A549 (cell line): ENCODE measurements around the gene DENND2D. TPM values are rescaled to one million over a fixed set of nuclear protein-coding genes. Genes with fewer than 3 reads are reported as not detected.

ENCODE experiments used
- ATAC-seq, 2 experiments: fragments of 200-7000 bp in 1 of 2; fragments of >200 bp in 1 of 2; cut with Nextera tagmentation in 1 of 2; cut with Tn5 transposase in 1 of 2; 3 replicates each; pipeline versions ENCODE4 v1.8.0 to v1.9.1; 2018 to 2020; ENCODE audit warnings: mild to moderate bottlenecking in 1 of 2, moderate library complexity in 1 of 2
- CTCF ChIA-PET: fragments of 300-600 bp; sonication (Branson Sonifier 250); formaldehyde crosslinking; extraction: SDS; loops from one replicate; lab custom pipeline; 2021; ENCODE audit warnings: antibody characterized with exemption, inconsistent platforms; lab: Yijun Ruan, JAX
- POLR2A ChIA-PET: fragments of 350-600 bp; formaldehyde crosslinking; extraction: SDS; loops from one replicate; lab custom pipeline; 2021; ENCODE audit warnings: antibody characterized with exemption, inconsistent platforms; lab: Yijun Ruan, JAX
- DNase-seq, 2 experiments: peaks; one replicate each; pipeline versions ENCODE4 v3.0.0 to v3.0.0-alpha.2; 2011 to 2016; ENCODE audit warnings: low read depth in 1 of 2, low spot score in 1 of 2
- FAIRE-seq: peaks from 2 replicates; lab custom pipeline; 2011; peaks lifted over from hg19 to GRCh38; lab: Jason Lieb, UNC
- H3K27ac ChIP-seq, 2 experiments: fragments of >200 bp; sonication (Bioruptor Twin); formaldehyde crosslinking; 3 replicates each; pipeline ENCODE4 v1.5.1; 2016 to 2017
- H3K4me1 ChIP-seq: fragments of >200 bp; sonication (Bioruptor Twin); formaldehyde crosslinking; 3 replicates; pipeline ENCODE4 v1.6.1; 2016
- H3K4me2 ChIP-seq: fragments of >200 bp; sonication (Bioruptor Twin); formaldehyde crosslinking; 3 replicates; pipeline ENCODE4 v1.6.1; 2016
- H3K4me3 ChIP-seq: fragments of >200 bp; sonication (Bioruptor Twin); formaldehyde crosslinking; 3 replicates; pipeline ENCODE4 v1.5.1; 2016
- H3K9me3 ChIP-seq: fragments of >200 bp; sonication (Bioruptor Twin); formaldehyde crosslinking; 3 replicates; pipeline ENCODE4 v1.6.1; 2016
- CHD4 ChIP-seq: fragments of 200-600 bp; sonication (generic); IDR thresholded peaks from 2 replicates; pipeline ENCODE4 v1.6.1; 2016; ENCODE audit warnings: antibody characterized with exemption, mild to moderate bottlenecking, borderline replicate concordance
- E2F6 ChIP-seq: IDR thresholded peaks from 2 replicates; pipeline ENCODE4 v1.6.1; 2012; ENCODE audit warnings: low read depth, borderline replicate concordance
- FOSB ChIP-seq: fragments of 250-450 bp; sonication (Bioruptor Pico); IDR thresholded peaks from 2 replicates; pipeline ENCODE4 v1.5.0; 2020; ENCODE audit warnings: mild to moderate bottlenecking, moderate library complexity
- HOXB5 ChIP-seq: fragments of 250-450 bp; sonication (Bioruptor Pico); IDR thresholded peaks from 2 replicates; pipeline ENCODE4 v1.5.0; 2020; ENCODE audit warnings: mild to moderate bottlenecking, moderate library complexity
- JUNB ChIP-seq: fragments of >200 bp; sonication (Bioruptor Twin); formaldehyde crosslinking; IDR thresholded peaks from 2 replicates; pipeline ENCODE4 v1.6.1; 2016
- MYC ChIP-seq: IDR thresholded peaks from 2 replicates; pipeline ENCODE4 v1.6.1; 2012; ENCODE audit warnings: mild to moderate bottlenecking, inconsistent platforms, low read length, improper control_type of control experiment, borderline replicate concordance
- NPAS2 ChIP-seq: fragments of 250-450 bp; sonication (Bioruptor Pico); IDR thresholded peaks from 2 replicates; pipeline ENCODE4 v1.8.0; 2022; ENCODE audit warnings: mild to moderate bottlenecking, moderate library complexity, borderline replicate concordance
- NR3C1 ChIP-seq: fragments of >200 bp; sonication (Bioruptor Twin); formaldehyde crosslinking; IDR thresholded peaks from 3 replicates; pipeline ENCODE4 v1.6.1; 2017
- RCOR1 ChIP-seq: fragments of 150-350 bp; IDR thresholded peaks from 2 replicates; pipeline ENCODE4 v1.6.1; 2014; ENCODE audit warnings: antibody characterized with exemption, low read length, low read depth
- RNF2 ChIP-seq: fragments of 200-600 bp; sonication (generic); IDR thresholded peaks from 2 replicates; pipeline ENCODE4 v1.6.1; 2016; ENCODE audit warnings: low read depth, mild to moderate bottlenecking, antibody characterized with exemption, moderate library complexity, borderline replicate concordance
- SMC3 ChIP-seq: fragments of >200 bp; sonication (Bioruptor Twin); formaldehyde crosslinking; IDR thresholded peaks from 3 replicates; pipeline ENCODE4 v1.6.1; 2018; ENCODE audit warnings: inconsistent platforms
- SREBF2 ChIP-seq: fragments of 450-650 bp; IDR thresholded peaks from 2 replicates; pipeline ENCODE4 v1.6.1; 2014; ENCODE audit warnings: mild to moderate bottlenecking, moderate library complexity
- TP53 ChIP-seq: fragments of 250-450 bp; sonication (Bioruptor Pico); IDR thresholded peaks from 2 replicates; pipeline ENCODE4 v1.5.0; 2021; ENCODE audit warnings: mild to moderate bottlenecking, moderate library complexity
- USF2 ChIP-seq: fragments of 450-650 bp; IDR thresholded peaks from 2 replicates; pipeline ENCODE4 v1.6.1; 2014; ENCODE audit warnings: antibody characterized with exemption
- ZSCAN20 ChIP-seq: fragments of 250-450 bp; sonication (Bioruptor Pico); IDR thresholded peaks from 2 replicates; pipeline ENCODE4 v1.8.0; 2022; ENCODE audit warnings: mild to moderate bottlenecking, moderate library complexity
- WGBS: methylation state at CpG from one replicate; pipeline ENCODE4 v1.1.6; 2017; ENCODE audit errors: missing lambda C conversion rate; 5-methylcytosine and 5-hydroxymethylcytosine counted together
- polyA plus RNA-seq, 4 experiments: library from polyadenylated mRNA; depleted of rRNA in 3 of 4; stranded (reverse); fragments of >200 nt; fragmentation: RNase III in 1 of 4; extraction: RNeasy Plus Mini Kit Qiagen cat#74134 plus additional on column Dnase treatment in 1 of 4; gene quantifications; 2 replicates in 3 of 4; 3 replicates in 1 of 4; pipeline ENCODE4 v1.2.3, GENCODE V29; 2011 to 2017
- TF ChIP-seq, protein P1 (sequence below): fragments of 250-450 bp; sonication (Bioruptor Pico); IDR thresholded peaks from 2 replicates; pipeline ENCODE4 v1.5.0; 2021; ENCODE audit warnings: mild to moderate bottlenecking, moderate library complexity, borderline replicate concordance

DENND2D gene
- polyA plus RNA-seq, 2 of the 4 experiments (the other 2 are of a cell fraction): 1.7 to 3.4 TPM

- ATAC-seq: no peak
- H3K4me1 ChIP-seq: no peaks in the 10 kb centered on the region
- WGBS: 11% methylated on average over 2 of the region's 2 CpGs
- POLR2A ChIA-PET: no interaction called here
- no peak for DNase-seq
- TF ChIP-seq CHD4 (no peak), FOSB (no peak)
- H3K4me2 ChIP-seq: no peak overlapping the region
- no peak overlapping the region for H3K4me3 ChIP-seq
- CTCF ChIA-PET: no interaction called here
- no peaks in the 10 kb centered on the region for H3K9me3 ChIP-seq
- no peak for FAIRE-seq
- H3K27ac ChIP-seq: no peak overlapping the region
Measured at GRCh38 chr1:111241797-111242196, 41.4 kb upstream of the DENND2D start.

GRCh38 chr1:111238056-111238795, 37.8 kb upstream of the DENND2D start:
- FAIRE-seq (no peak), ATAC-seq (no peak), DNase-seq (no peak)
- H3K4me2 ChIP-seq: no peak overlapping the region
- 44% methylated on average over 5 of the region's 5 CpGs for WGBS
- H3K27ac ChIP-seq: no peak overlapping the region
- POLR2A ChIA-PET: no interaction called here
- H3K4me3 ChIP-seq: no peak overlapping the region
- no peaks in the 10 kb centered on the region for H3K9me3 ChIP-seq
- TF ChIP-seq NR3C1 (no peak), E2F6 (no peak), ZSCAN20 (CRISPR knock-in tag) (no peak), USF2 (no peak), RNF2 (no peak), CHD4 (no peak), TP53 (CRISPR knock-in tag) (no peak), SREBF2 (no peak)
- TF ChIP-seq, protein P1, sequence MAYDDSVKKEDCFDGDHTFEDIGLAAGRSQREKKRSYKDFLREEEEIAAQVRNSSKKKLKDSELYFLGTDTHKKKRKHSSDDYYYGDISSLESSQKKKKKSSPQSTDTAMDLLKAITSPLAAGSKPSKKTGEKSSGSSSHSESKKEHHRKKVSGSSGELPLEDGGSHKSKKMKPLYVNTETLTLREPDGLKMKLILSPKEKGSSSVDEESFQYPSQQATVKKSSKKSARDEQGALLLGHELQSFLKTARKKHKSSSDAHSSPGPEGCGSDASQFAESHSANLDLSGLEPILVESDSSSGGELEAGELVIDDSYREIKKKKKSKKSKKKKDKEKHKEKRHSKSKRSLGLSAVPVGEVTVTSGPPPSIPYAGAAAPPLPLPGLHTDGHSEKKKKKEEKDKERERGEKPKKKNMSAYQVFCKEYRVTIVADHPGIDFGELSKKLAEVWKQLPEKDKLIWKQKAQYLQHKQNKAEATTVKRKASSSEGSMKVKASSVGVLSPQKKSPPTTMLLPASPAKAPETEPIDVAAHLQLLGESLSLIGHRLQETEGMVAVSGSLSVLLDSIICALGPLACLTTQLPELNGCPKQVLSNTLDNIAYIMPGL (CRISPR knock-in tag): no peak
- CTCF ChIA-PET: interaction anchor here (2.1 kb wide), 1 partner anchor 15 kb away, joined by 7 read pairs; no protein-coding TSS in a partner anchor
- peaks cover 6% of the 10 kb centered on the region; the same call in 2 of the 3 replicates for H3K4me1 ChIP-seq

- no peak overlapping the region for H3K4me3 ChIP-seq
- H3K4me2 ChIP-seq: no peak overlapping the region
- no peak overlapping the region for H3K27ac ChIP-seq
- H3K4me1 ChIP-seq: peaks cover 6% of the 10 kb centered on the region; the same call in 2 of the 3 replicates
- DNase-seq (no peak), ATAC-seq (no peak), FAIRE-seq (no peak)
- no peak for TF ChIP-seq HOXB5 (CRISPR knock-in tag)
- no peak for TF ChIP-seq NPAS2
- TF ChIP-seq RCOR1: no peak
- TF ChIP-seq SMC3: no peak
- no peak for TF ChIP-seq MYC
- TF ChIP-seq, protein P1 (CRISPR knock-in tag): no peak
- TF ChIP-seq E2F6: no peak
- no peak for TF ChIP-seq JUNB
- CTCF ChIA-PET: interaction anchor here (0.7 to 2.1 kb wide), 3 partner anchors 13 to 916 kb away, joined by 4 to 7 read pairs (median 5); no protein-coding TSS in a partner anchor
- POLR2A ChIA-PET: no interaction called here
- 57% methylated on average over 3 of the region's 3 CpGs for WGBS
- H3K9me3 ChIP-seq: no peaks in the 10 kb centered on the region
Measured at GRCh38 chr1:111236806-111237205, 36.4 kb upstream of the DENND2D start.
